GM23338 (cell line): Measurements from ENCODE around the gene HOXA5. TPM values are rescaled to one million over a fixed set of nuclear protein-coding genes. Genes with fewer than 3 reads are reported as not detected.

Experiments
- ATAC-seq: fragments of 200-7000 bp; cut with Tn5 transposase; 3 replicates; pipeline ENCODE4 v1.9.1; 2020
- DNase-seq: peaks from one replicate; pipeline ENCODE4 v3.0.0-alpha.2; 2015; ENCODE audit warnings: low spot score
- H2AFZ ChIP-seq: fragments of 200-600 bp; sonication (generic); 2 replicates; pipeline ENCODE4 v1.8.0; 2016; ENCODE audit warnings: antibody characterized with exemption, mild to moderate bottlenecking, moderate library complexity
- H3F3A ChIP-seq: fragments of 200-600 bp; sonication (generic); replicated peaks from 2 replicates; pipeline ENCODE4 v1.8.0; 2017; ENCODE audit warnings: antibody characterized with exemption, mixed run types, low read depth
- H3K27ac ChIP-seq: fragments of 200-600 bp; sonication (generic); 2 replicates; pipeline ENCODE4 v1.6.1; 2016; ENCODE audit warnings: low read depth
- H3K27me3 ChIP-seq: fragments of 200-600 bp; sonication (generic); 2 replicates; pipeline ENCODE4 v1.8.0; 2016; ENCODE audit warnings: mild to moderate bottlenecking, mixed run types, moderate library complexity; ENCODE audit not compliant: insufficient read depth
- H3K36me3 ChIP-seq: fragments of 200-600 bp; sonication (generic); 2 replicates; pipeline ENCODE4 v1.8.0; 2016; ENCODE audit warnings: mild to moderate bottlenecking; ENCODE audit not compliant: insufficient read depth
- H3K4me1 ChIP-seq: fragments of 200-600 bp; sonication (generic); 2 replicates; pipeline ENCODE4 v1.8.0; 2016; ENCODE audit warnings: mild to moderate bottlenecking, moderate library complexity; ENCODE audit not compliant: insufficient read depth
- H3K4me2 ChIP-seq: fragments of 200-600 bp; sonication (generic); 2 replicates; pipeline ENCODE4 v1.7.1; 2017; ENCODE audit warnings: mixed run types
- H3K4me3 ChIP-seq: fragments of 200-600 bp; sonication (generic); 2 replicates; pipeline ENCODE4 v1.6.1; 2016; ENCODE audit warnings: mixed run types
- H3K79me2 ChIP-seq: fragments of 200-600 bp; sonication (generic); replicated peaks from 2 replicates; pipeline ENCODE4 v1.8.0; 2017; ENCODE audit warnings: mild to moderate bottlenecking; ENCODE audit not compliant: insufficient read depth
- H3K9me2 ChIP-seq: fragments of 200-600 bp; sonication (generic); 2 replicates; pipeline ENCODE4 v1.8.0; 2017; ENCODE audit not compliant: insufficient read depth
- H4K20me1 ChIP-seq: fragments of 200-600 bp; sonication (generic); replicated peaks from 2 replicates; pipeline ENCODE4 v1.8.0; 2017; ENCODE audit warnings: mild to moderate bottlenecking; ENCODE audit not compliant: insufficient read depth
- H3K27ac Mint-ChIP-seq: 2 replicates; pipeline ENCODE4 v1.8.0; 2020; ENCODE audit warnings: inconsistent platforms, mild to moderate bottlenecking, moderate library complexity, mixed read lengths
- H3K27me3 Mint-ChIP-seq: 3 replicates; pipeline ENCODE4 v1.8.0; 2022; ENCODE audit warnings: low read depth, mild to moderate bottlenecking, moderate library complexity, mixed read lengths, inconsistent platforms; ENCODE audit not compliant: insufficient read depth, poor library complexity
- H3K36me3 Mint-ChIP-seq: 3 replicates; pipeline ENCODE4 v1.8.0; 2021; ENCODE audit warnings: low read depth, mild to moderate bottlenecking, inconsistent platforms, moderate library complexity, mixed read lengths
- H3K4me1 Mint-ChIP-seq: 3 replicates; pipeline ENCODE4 v1.8.0; 2020; ENCODE audit warnings: mild to moderate bottlenecking, inconsistent platforms, mixed read lengths
- H3K4me3 Mint-ChIP-seq: 3 replicates; pipeline ENCODE4 v1.8.0; 2021; ENCODE audit warnings: moderate library complexity, mild to moderate bottlenecking, inconsistent platforms, mixed read lengths
- H3K9me3 Mint-ChIP-seq: 3 replicates; pipeline ENCODE4 v1.8.0; 2020; ENCODE audit warnings: moderate library complexity, mild to moderate bottlenecking, inconsistent platforms, mixed read lengths
- CREB1 ChIP-seq: fragments of 250-450 bp; sonication (Bioruptor Pico); IDR thresholded peaks from 2 replicates; pipeline ENCODE4 v1.5.0; 2020; ENCODE audit warnings: low read depth, mild to moderate bottlenecking, moderate library complexity
- CTCF ChIP-seq, 2 experiments: fragments of 200-600 bp in 1 of 2; sonication (generic) in 1 of 2; conservative IDR thresholded peaks; 2 replicates each; pipeline versions ENCODE4 v1.5.1 to v1.6.1; 2016 to 2017; ENCODE audit warnings: antibody characterized with exemption in 2 of 2, low read depth in 2 of 2, mild to moderate bottlenecking in 2 of 2, moderate library complexity in 1 of 2
- ETS1 ChIP-seq: IDR thresholded peaks from 2 replicates; pipeline ENCODE4 v1.6.1; 2016; ENCODE audit warnings: antibody characterized with exemption
- EZH2 ChIP-seq: fragments of 200-600 bp; sonication (generic); IDR thresholded peaks from one replicate; pipeline ENCODE4 v1.8.0; 2017; ENCODE audit warnings: antibody characterized with exemption, mild to moderate bottlenecking, low read depth; ENCODE audit not compliant: unreplicated experiment
- EZH2phosphoT487 ChIP-seq: fragments of 200-600 bp; sonication (generic); IDR thresholded peaks from one replicate; pipeline ENCODE4 v1.8.1; 2018; ENCODE audit warnings: antibody characterized with exemption; ENCODE audit not compliant: unreplicated experiment
- REST ChIP-seq: IDR thresholded peaks from one replicate; pipeline ENCODE4 v1.6.1; 2018; ENCODE audit warnings: antibody characterized with exemption; ENCODE audit not compliant: unreplicated experiment
- STAT1 ChIP-seq: IDR thresholded peaks from one replicate; pipeline ENCODE4 v1.6.1; 2016; ENCODE audit warnings: antibody characterized with exemption; ENCODE audit not compliant: unreplicated experiment
- ZNF114 ChIP-seq: fragments of 250-450 bp; sonication (Bioruptor Pico); IDR thresholded peaks from 2 replicates; pipeline ENCODE4 v1.5.0; 2020; ENCODE audit warnings: mild to moderate bottlenecking, moderate library complexity
- polyA plus RNA-seq: library from polyadenylated mRNA; unstranded; fragments of >200 nt; fragmentation: Nextera tagmentation; extraction: Ambion mirVana; gene quantifications from 2 replicates; pipeline ENCODE4 v1.2.1, GENCODE V29; 2016
- total RNA-seq: library from RNA; depleted of rRNA; stranded (reverse); fragments of >200 nt; shearing (Covaris generic); gene quantifications from 2 replicates; pipeline ENCODE4 v1.2.3, GENCODE V29; 2014

Gene HOXA5
- total and polyA plus RNA-seq, 2 experiments from 2014 or later: not detected

GRCh38 chr7:27171325-27171636 is 27.8 kb upstream of the HOXA5 start:
- Histone ChIP-seq H3K27ac (no peak overlapping the region), H3K4me2 (no peak overlapping the region), H3K9me2 (no peaks in the 10 kb centered on the region), H2AFZ (no peak overlapping the region), H3K4me1 (peaks cover 29% of the 10 kb centered on the region), H3K36me3 (no peaks in the 10 kb centered on the region), H3F3A (peaks cover 56% of the 10 kb centered on the region), H3K4me3 (no peak overlapping the region), H4K20me1 (peaks cover 49% of the 10 kb centered on the region), H3K27me3 (peaks cover 100% of the 10 kb centered on the region), H3K79me2 (no peaks in the 10 kb centered on the region)
- peak; percentile 63 for TF ChIP-seq EZH2
- TF ChIP-seq CREB1 (CRISPR knock-in tag): no peak
- TF ChIP-seq ZNF114 (CRISPR knock-in tag): no peak
- TF ChIP-seq CTCF (conservative IDR thresholded peaks at IDR 0.05; ENCODE audit: low read depth in 2 of 2): no peak
- peak; percentile 18 for TF ChIP-seq EZH2phosphoT487
- TF ChIP-seq STAT1: no peak
- TF ChIP-seq REST: no peak
- no peak overlapping the region for H3K4me3 Mint-ChIP-seq
- ATAC-seq (no peak), DNase-seq (peak; percentile 44)
- H3K9me3 Mint-ChIP-seq: peaks cover 14% of the 10 kb centered on the region; the same call in 2 of the 3 replicates
- H3K27ac Mint-ChIP-seq: no peak overlapping the region
- peaks cover 15% of the 10 kb centered on the region; the same call in 2 of the 3 replicates for H3K4me1 Mint-ChIP-seq
- peaks cover 95% of the 10 kb centered on the region for H3K27me3 Mint-ChIP-seq
- no peaks in the 10 kb centered on the region; the same call in 2 of the 3 replicates for H3K36me3 Mint-ChIP-seq

- no peak overlapping the region for H2AFZ ChIP-seq
- H3K4me1 ChIP-seq: peaks cover 27% of the 10 kb centered on the region
- Mint-ChIP-seq H3K27me3 (peaks cover 95% of the 10 kb centered on the region), H3K4me3 (no peak overlapping the region; the same call in 2 of the 3 replicates), H3K9me3 (peaks cover 17% of the 10 kb centered on the region; the same call in 2 of the 3 replicates), H3K27ac (no peak overlapping the region), H3K4me1 (peaks cover 17% of the 10 kb centered on the region; the same call in 2 of the 3 replicates), H3K36me3 (no peaks in the 10 kb centered on the region; the same call in 2 of the 3 replicates)
- H4K20me1 ChIP-seq: peaks cover 45% of the 10 kb centered on the region
- no peak for ATAC-seq
- no peak for DNase-seq
- no peaks in the 10 kb centered on the region for H3K79me2 ChIP-seq
- H3K36me3 ChIP-seq: no peaks in the 10 kb centered on the region
- H3K4me3 ChIP-seq: peak overlapping the region; percentile 36; the same call in 1 of the 2 replicates
- TF ChIP-seq ETS1 (no peak), EZH2 (peak; percentile 87)
- H3K27me3 ChIP-seq: peaks cover 100% of the 10 kb centered on the region
- no peak overlapping the region for H3K27ac ChIP-seq
- peaks cover 60% of the 10 kb centered on the region for H3F3A ChIP-seq
- no peaks in the 10 kb centered on the region for H3K9me2 ChIP-seq
- H3K4me2 ChIP-seq: peak overlapping the region; percentile 55
Observed at GRCh38 chr7:27170426-27171324, 27.2 kb upstream of the HOXA5 start.
